Measurements from ENCODE around the gene PLEKHG3.

DNA sequence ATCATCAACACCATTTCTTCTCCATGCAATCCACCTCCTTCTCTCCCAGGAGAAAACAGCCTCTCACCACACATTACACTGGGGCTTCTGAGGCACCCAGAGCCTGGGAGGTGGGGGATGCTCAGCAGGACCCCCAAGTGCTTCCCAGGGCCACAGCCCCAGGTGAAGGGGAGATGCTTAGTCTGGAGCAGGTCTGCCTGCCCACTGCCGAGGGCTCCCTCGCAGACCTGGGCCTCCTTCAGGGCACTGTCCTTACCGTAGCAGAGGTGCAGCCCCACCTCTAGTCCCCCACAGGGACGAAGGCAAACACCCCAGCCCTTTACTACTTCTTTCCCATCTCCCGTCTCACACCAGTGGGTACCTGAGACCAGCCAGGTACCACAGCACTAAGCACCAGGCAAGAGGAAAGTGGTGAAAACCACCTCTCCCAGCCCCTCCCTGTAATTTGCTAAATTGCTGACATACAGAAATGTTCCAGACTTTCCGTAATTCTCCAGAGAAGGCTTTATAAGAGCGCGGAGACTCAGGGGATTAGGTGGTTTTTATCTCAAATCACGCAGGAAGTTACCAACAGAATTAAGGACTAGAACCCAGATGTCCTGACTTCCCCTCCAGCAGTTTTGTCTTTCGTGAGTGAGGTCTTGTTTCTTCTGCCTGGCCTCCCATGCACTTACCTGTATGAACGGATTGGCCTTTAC, 59.0 kb downstream of the PLEKHG3 start:
- no peak for TF ChIP-seq POLR2A (IDR thresholded peaks at IDR 0.05)
- TF ChIP-seq, protein P1, sequence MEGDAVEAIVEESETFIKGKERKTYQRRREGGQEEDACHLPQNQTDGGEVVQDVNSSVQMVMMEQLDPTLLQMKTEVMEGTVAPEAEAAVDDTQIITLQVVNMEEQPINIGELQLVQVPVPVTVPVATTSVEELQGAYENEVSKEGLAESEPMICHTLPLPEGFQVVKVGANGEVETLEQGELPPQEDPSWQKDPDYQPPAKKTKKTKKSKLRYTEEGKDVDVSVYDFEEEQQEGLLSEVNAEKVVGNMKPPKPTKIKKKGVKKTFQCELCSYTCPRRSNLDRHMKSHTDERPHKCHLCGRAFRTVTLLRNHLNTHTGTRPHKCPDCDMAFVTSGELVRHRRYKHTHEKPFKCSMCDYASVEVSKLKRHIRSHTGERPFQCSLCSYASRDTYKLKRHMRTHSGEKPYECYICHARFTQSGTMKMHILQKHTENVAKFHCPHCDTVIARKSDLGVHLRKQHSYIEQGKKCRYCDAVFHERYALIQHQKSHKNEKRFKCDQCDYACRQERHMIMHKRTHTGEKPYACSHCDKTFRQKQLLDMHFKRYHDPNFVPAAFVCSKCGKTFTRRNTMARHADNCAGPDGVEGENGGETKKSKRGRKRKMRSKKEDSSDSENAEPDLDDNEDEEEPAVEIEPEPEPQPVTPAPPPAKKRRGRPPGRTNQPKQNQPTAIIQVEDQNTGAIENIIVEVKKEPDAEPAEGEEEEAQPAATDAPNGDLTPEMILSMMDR (IDR thresholded peaks at IDR 0.05), result no peak
